ENCODE measurements around the gene KIF27.

GRCh38 chr9:83935276-83935935, 14.2 kb upstream of the KIF27 start:
- no peak for TF ChIP-seq GATA3 (IDR thresholded peaks at IDR 0.05; ENCODE audit: low read depth, low read length)
- no peak for TF ChIP-seq GATA2 (IDR thresholded peaks at IDR 0.05; ENCODE audit: low read depth, low read length)
